GM12892 (cell line): ENCODE measurements around the gene WDR45B.

Experiments used
- POLR2A ChIP-seq: IDR thresholded peaks from 2 replicates; pipeline ENCODE4 v1.6.1; 2011; ENCODE audit warnings: low read depth, low read length, control low read depth
- POLR2AphosphoS5 ChIP-seq: IDR thresholded peaks from 2 replicates; pipeline ENCODE4 v1.6.1; 2011; ENCODE audit warnings: low read depth, low read length, control low read depth
- TAF1 ChIP-seq: IDR thresholded peaks from 2 replicates; pipeline ENCODE4 v1.6.1; 2011; ENCODE audit warnings: low read depth, mild to moderate bottlenecking, control low read depth, low read length, borderline replicate concordance

DNA sequence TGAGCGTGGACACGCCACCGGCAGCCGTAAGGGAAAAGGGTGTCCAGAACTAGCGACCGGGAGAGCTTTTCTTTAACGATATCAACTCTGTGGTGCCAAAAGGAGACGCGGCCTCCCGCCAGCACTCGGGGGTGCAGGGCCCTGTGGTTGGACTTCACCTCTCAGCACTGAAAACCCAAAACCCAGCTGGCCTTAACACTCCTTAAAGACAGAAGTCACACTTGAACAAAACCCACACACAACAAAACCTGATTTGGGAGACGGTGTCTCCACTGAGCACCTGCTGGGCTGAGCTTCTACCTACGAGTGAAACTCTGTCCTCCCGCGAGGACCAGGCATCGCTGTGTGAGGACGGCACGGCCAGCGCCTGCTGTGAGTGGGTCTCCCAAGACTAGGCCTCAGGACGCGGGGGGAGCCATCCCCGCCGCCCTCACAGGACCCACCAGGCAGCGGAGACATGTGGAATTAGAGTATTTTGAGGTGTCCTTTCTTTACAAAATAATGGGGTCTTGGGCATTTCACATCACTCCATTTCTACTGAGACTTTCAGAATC is 46.7 kb downstream of the WDR45B start:
- TF ChIP-seq POLR2A (no peak), POLR2AphosphoS5 (no peak), TAF1 (no peak)
